NCI-H2171 (cell line): Measurements from ENCODE around the gene DNER.

Source experiments
- DNase-seq: peaks from one replicate; lab custom pipeline; 2025; lab: John Stamatoyannopoulos, UW

Gene DNER

GRCh38 chr2:229433351-229433750 is 281.0 kb downstream of the DNER start:
- DNase-seq = no peak

- DNase-seq = no peak
Measured at GRCh38 chr2:229431327-229431954, 282.9 kb downstream of the DNER start.

- DNase-seq = no peak
Measured at GRCh38 chr2:229429589-229429988, 284.8 kb downstream of the DNER start.

- no peak for DNase-seq
Measured at GRCh38 chr2:229426464-229426863, 287.9 kb downstream of the DNER start.

GRCh38 chr2:229425598-229425997 is 288.8 kb downstream of the DNER start:
- no peak for DNase-seq

GRCh38 chr2:229422063-229422462 is 292.3 kb downstream of the DNER start:
- no peak for DNase-seq

GRCh38 chr2:229419158-229419557 is 295.2 kb downstream of the DNER start:
- no peak for DNase-seq

GRCh38 chr2:229417916-229418315 is 296.4 kb downstream of the DNER start:
- DNase-seq = no peak

- no peak for DNase-seq
Measured at GRCh38 chr2:229417176-229417575, 297.2 kb downstream of the DNER start.

- no peak for DNase-seq
Measured at GRCh38 chr2:229416116-229416694, 298.1 kb downstream of the DNER start.

GRCh38 chr2:229414631-229415030 is 299.7 kb downstream of the DNER start:
- no peak for DNase-seq

GRCh38 chr2:229412686-229413085 is 301.7 kb downstream of the DNER start:
- DNase-seq = no peak

GRCh38 chr2:229410946-229411345 is 303.4 kb downstream of the DNER start:
- DNase-seq = no peak

GRCh38 chr2:229410264-229410663 is 304.1 kb downstream of the DNER start:
- DNase-seq = no peak

GRCh38 chr2:229409751-229410181 is 304.6 kb downstream of the DNER start:
- DNase-seq = no peak

- no peak for DNase-seq
Measured at GRCh38 chr2:229408962-229409361, 305.4 kb downstream of the DNER start.

- no peak for DNase-seq
Measured at GRCh38 chr2:229408356-229408755, 306.0 kb downstream of the DNER start.

- DNase-seq = no peak
Measured at GRCh38 chr2:229407170-229407569, 307.2 kb downstream of the DNER start.

- no peak for DNase-seq
Measured at GRCh38 chr2:229405796-229406195, 308.6 kb downstream of the DNER start.

- no peak for DNase-seq
Measured at GRCh38 chr2:229403296-229403695, 311.1 kb downstream of the DNER start.

GRCh38 chr2:229401171-229401865 is 313.0 kb downstream of the DNER start:
- DNase-seq = no peak

- DNase-seq = no peak
Measured at GRCh38 chr2:229393926-229394325, 320.4 kb downstream of the DNER start.

GRCh38 chr2:229392196-229392595 is 322.2 kb downstream of the DNER start:
- DNase-seq = no peak
